Activated T-helper 1 cell treated with anti-CD3 and anti-CD28 coated beads, Interleukin-12 subunit alpha, Interleukin-12 subunit beta, Interleukin-2, Interleukin-4 antibody, amounts not matched to agents 30 ng/mL and 10 ng/mL and 1 ng/mL, durations not matched to agents 14 hours and 24 hours and 36 hours (primary cell): Measurements from ENCODE around the gene SPSB3. TPM values are rescaled to one million over a fixed set of nuclear protein-coding genes. Genes with fewer than 3 reads are reported as not detected.

ENCODE experiments used
- total RNA-seq: library from RNA; stranded (reverse); gene quantifications from 2 replicates; pipeline ENCODE4 v1.2.3, GENCODE V29; 2022

The SPSB3 gene
- total RNA-seq, 1 donor from 2014 or later, result 30.3 TPM

Other genes starting within 250 kb of the SPSB3 start
- 22.8 and 23.7 TPM in 2 replicates for gene TMEM204, start 248.9 kb downstream of the SPSB3 start, total RNA-seq
- gene IFT140, start 170.5 kb downstream of the SPSB3 start, total RNA-seq, result 8.8 and 9.5 TPM in 2 replicates
- 38.6 and 38.7 TPM in 2 replicates for gene CRAMP1, start 170.2 kb downstream of the SPSB3 start, total RNA-seq
- gene JPT2, start 104.3 kb downstream of the SPSB3 start, total RNA-seq, result 106 and 119 TPM in 2 replicates
- gene MAPK8IP3, start 76.4 kb downstream of the SPSB3 start, total RNA-seq, result 84.4 and 84.6 TPM in 2 replicates
- gene NME3, start 11.0 kb downstream of the SPSB3 start, total RNA-seq, result 49.5 and 49.9 TPM in 2 replicates
- gene EME2, start 9.8 kb downstream of the SPSB3 start, total RNA-seq, result 31.0 and 32.7 TPM in 2 replicates
- gene MRPS34, start 9.4 kb downstream of the SPSB3 start, total RNA-seq, result 209 and 215 TPM in 2 replicates
- gene NUBP2, start 389 bp upstream of the SPSB3 start, total RNA-seq, result 81.6 and 82.8 TPM in 2 replicates
- gene IGFALS, start 11.1 kb upstream of the SPSB3 start, total RNA-seq, result not detected in 2 replicates
- gene HAGH, start 44.3 kb upstream of the SPSB3 start, total RNA-seq, result 57.8 and 58.7 TPM in 2 replicates
- gene FAHD1, start 44.6 kb upstream of the SPSB3 start, total RNA-seq, result 19.4 and 20.2 TPM in 2 replicates
- gene MEIOB, start 89.6 kb upstream of the SPSB3 start, total RNA-seq, result not detected in 2 replicates
- gene HS3ST6, start 135.8 kb upstream of the SPSB3 start, total RNA-seq, result not detected in 2 replicates
- gene MSRB1, start 160.6 kb upstream of the SPSB3 start, total RNA-seq, result 22.1 and 26.1 TPM in 2 replicates
- gene RPL3L, start 172.1 kb upstream of the SPSB3 start, total RNA-seq, result 1.1 and 1.9 TPM in 2 replicates
- 134 and 138 TPM in 2 replicates for gene NDUFB10, start 177.0 kb upstream of the SPSB3 start, total RNA-seq
- 3,144 and 3,145 TPM in 2 replicates for gene RPS2, start 182.3 kb upstream of the SPSB3 start, total RNA-seq
- 0.70 and 0.93 TPM in 2 replicates for gene RNF151, start 184.3 kb upstream of the SPSB3 start, total RNA-seq
- 84.9 and 87.3 TPM in 2 replicates for gene TBL3, start 189.5 kb upstream of the SPSB3 start, total RNA-seq
- gene NOXO1, start 198.9 kb upstream of the SPSB3 start, total RNA-seq, result 0.24 TPM in 1 of 2 replicates, not detected in the other
- gene GFER, start 201.6 kb upstream of the SPSB3 start, total RNA-seq, result 46.2 and 54.0 TPM in 2 replicates
- gene SYNGR3, start 207.4 kb upstream of the SPSB3 start, total RNA-seq, result 21.2 and 26.3 TPM in 2 replicates
- gene ZNF598, start 227.2 kb upstream of the SPSB3 start, total RNA-seq, result 100 and 105 TPM in 2 replicates
- gene NPW, start 237.2 kb upstream of the SPSB3 start, total RNA-seq, result 3.6 and 3.9 TPM in 2 replicates
- 2.2 and 2.5 TPM in 2 replicates for gene NHERF2, start 244.3 kb upstream of the SPSB3 start, total RNA-seq